AG10803 (cell line): ENCODE measurements around the gene MAGEA9.
"Not testable (repeated sequence)": the region's sequence is repeated elsewhere in the genome, so short reads cannot be mapped to it uniquely, and the experiment has no call there.

Source experiments
- DNase-seq: peaks from one replicate; pipeline ENCODE4 v3.0.0; 2010; ENCODE audit warnings: low read depth
- H3K4me3 ChIP-seq: 2 replicates; pipeline ENCODE4 v1.5.1; 2011; ENCODE audit warnings: mild to moderate bottlenecking, low read length, control low read depth
- CTCF ChIP-seq: conservative IDR thresholded peaks from 2 replicates; pipeline ENCODE4 v1.5.1; 2011; ENCODE audit warnings: mild to moderate bottlenecking, low read length, control low read depth, inconsistent platforms

Gene MAGEA9

GRCh38 chrX:149762696-149763614 is 18.8 kb upstream of the MAGEA9 start:
- TF ChIP-seq CTCF: no peak
- no peak for DNase-seq
- no peak overlapping the region for H3K4me3 ChIP-seq

GRCh38 chrX:149770344-149770743 is 11.4 kb upstream of the MAGEA9 start:
- not testable (repeated sequence) for H3K4me3 ChIP-seq, DNase-seq

- not testable (repeated sequence) for DNase-seq, H3K4me3 ChIP-seq
These were observed 8.7 kb upstream of the MAGEA9 start for GRCh38 chrX:149773026-149773425.

GRCh38 chrX:149773768-149774167 is 8.0 kb upstream of the MAGEA9 start, which contains the start of gene HSFX1:
Gene HSFX1, plus strand, starts transcription at chrX:149774068. Its CDS starts 614 bp downstream, at chrX:149774682.
- not testable (repeated sequence) for DNase-seq, H3K4me3 ChIP-seq

- not testable (repeated sequence) for DNase-seq, H3K4me3 ChIP-seq
These were observed 3.7 kb upstream of the MAGEA9 start for GRCh38 chrX:149777999-149778398.

GRCh38 chrX:149795531-149795930 is 13.8 kb downstream of the MAGEA9 start:
- not testable (repeated sequence) for DNase-seq, H3K4me3 ChIP-seq

GRCh38 chrX:149799095-149799714 is 17.5 kb downstream of the MAGEA9 start:
- no peak for TF ChIP-seq CTCF
- DNase-seq: no peak
- H3K4me3 ChIP-seq: no peak overlapping the region

GRCh38 chrX:149799938-149800337 is 18.2 kb downstream of the MAGEA9 start:
- no peak for TF ChIP-seq CTCF
- no peak overlapping the region for H3K4me3 ChIP-seq
- no peak for DNase-seq

- no peak overlapping the region for H3K4me3 ChIP-seq
- DNase-seq: no peak
- no peak for TF ChIP-seq CTCF
These were observed 21.8 kb downstream of the MAGEA9 start for GRCh38 chrX:149803458-149804062.
